Endodermal cell (in vitro differentiated cells): Measurements from ENCODE around the gene ANKRD29. TPM values are rescaled to one million over a fixed set of nuclear protein-coding genes. Genes with fewer than 3 reads are reported as not detected.
"Not testable (repeated sequence)": the region's sequence is repeated elsewhere in the genome, so short reads cannot be mapped to it uniquely, and the experiment has no call there.

Experiments
- DNase-seq: peaks from one replicate; pipeline ENCODE4 v3.0.0-alpha.2; 2017
- H3K27ac ChIP-seq: 2 replicates; pipeline ENCODE4 v1.5.1; 2013; ENCODE audit warnings: mild to moderate bottlenecking, low read depth, low read length, moderate library complexity
- H3K27me3 ChIP-seq: 2 replicates; pipeline ENCODE4 v1.6.1; 2013; ENCODE audit warnings: mild to moderate bottlenecking, low read length, moderate library complexity; ENCODE audit not compliant: insufficient read depth, control insufficient read depth, poor library complexity, severe bottlenecking
- H3K36me3 ChIP-seq: 2 replicates; pipeline ENCODE4 v1.7.0; 2013; ENCODE audit warnings: mild to moderate bottlenecking, low read length, moderate library complexity; ENCODE audit not compliant: control insufficient read depth, insufficient read depth
- H3K4me1 ChIP-seq: one replicate; pipeline ENCODE4 v1.7.0; 2013; ENCODE audit warnings: low read length; ENCODE audit not compliant: control insufficient read depth, insufficient read depth
- H3K4me3 ChIP-seq: 2 replicates; pipeline ENCODE4 v1.5.1; 2013; ENCODE audit warnings: mild to moderate bottlenecking, low read length, moderate library complexity
- H3K9ac ChIP-seq: 2 replicates; pipeline ENCODE4 v1.6.1; 2013; ENCODE audit warnings: mild to moderate bottlenecking, low read length, moderate library complexity; ENCODE audit not compliant: poor library complexity, severe bottlenecking; ENCODE audit errors: extremely low read depth
- H3K9me3 ChIP-seq: 2 replicates; pipeline ENCODE4 v1.6.1; 2013; ENCODE audit warnings: mild to moderate bottlenecking, low read length, moderate library complexity; ENCODE audit not compliant: control insufficient read depth
- H3K27ac Mint-ChIP-seq: 2 replicates; pipeline ENCODE4 v1.8.0; 2020; ENCODE audit warnings: mixed read lengths
- H3K27me3 Mint-ChIP-seq: 2 replicates; pipeline ENCODE4 v1.8.0; 2021; ENCODE audit warnings: mild to moderate bottlenecking, mixed read lengths; ENCODE audit not compliant: insufficient read depth
- H3K36me3 Mint-ChIP-seq: 2 replicates; pipeline ENCODE4 v1.8.0; 2020; ENCODE audit warnings: low read depth, mixed read lengths
- H3K4me1 Mint-ChIP-seq: 2 replicates; pipeline ENCODE4 v1.8.0; 2020; ENCODE audit warnings: mixed read lengths
- H3K4me3 Mint-ChIP-seq: 2 replicates; pipeline ENCODE4 v1.8.0; 2020; ENCODE audit warnings: mild to moderate bottlenecking, moderate library complexity, mixed read lengths
- H3K9me3 Mint-ChIP-seq: 2 replicates; pipeline ENCODE4 v1.8.0; 2020; ENCODE audit warnings: mild to moderate bottlenecking, mixed read lengths
- WGBS, 2 experiments: methylation state at CpG; one replicate each; pipeline versions ENCODE4 v1.1.5 to v1.1.7; 2013; ENCODE audit warnings: missing lambda C conversion rate in 2 of 2, mixed read lengths in 1 of 2; ENCODE audit not compliant: insufficient coverage in 1 of 2, insufficient read length in 1 of 2; 5-methylcytosine and 5-hydroxymethylcytosine counted together
- total RNA-seq, 2 donors: library from RNA; stranded (reverse); fragmentation: NEBNext Ultra II Directional in 1 of 2; extraction: Animal tissue kit (Norgen Biotek cat#: 25700) in 1 of 2; gene quantifications; 2 replicates in 1 of 2; 3 replicates in 1 of 2; pipeline ENCODE4 v1.2.1, GENCODE V29; 2021
- TF ChIP-seq, protein P1 (sequence below): fragments of 200-600 bp; sonication (generic); conservative IDR thresholded peaks from 2 replicates; pipeline ENCODE4 v1.5.0; 2021; ENCODE audit warnings: antibody characterized with exemption, mild to moderate bottlenecking

ANKRD29 gene
- total RNA-seq, 2 donors from 2014 or later, result 0.44 to 0.73 TPM

DNA sequence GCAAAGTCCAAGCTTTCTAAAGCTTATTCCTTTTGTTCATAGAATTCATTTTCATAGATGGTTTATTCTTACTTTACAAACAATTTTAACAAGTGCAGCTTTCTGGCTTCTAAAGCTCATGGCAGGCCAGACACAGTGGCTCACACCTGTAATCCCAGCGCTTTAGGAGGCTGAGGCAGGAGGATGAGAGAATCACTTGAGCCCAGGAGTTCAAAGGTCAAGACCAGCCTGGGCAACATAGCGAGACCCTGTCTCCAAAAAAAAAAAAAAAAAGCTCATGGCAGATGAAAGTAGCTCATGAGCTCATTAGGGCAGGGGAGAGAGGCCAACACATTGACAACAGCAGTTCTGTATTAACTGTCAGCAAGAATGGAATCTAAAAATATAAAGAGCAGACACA is 48.3 kb downstream of the ANKRD29 start:
- TF ChIP-seq, protein P1, sequence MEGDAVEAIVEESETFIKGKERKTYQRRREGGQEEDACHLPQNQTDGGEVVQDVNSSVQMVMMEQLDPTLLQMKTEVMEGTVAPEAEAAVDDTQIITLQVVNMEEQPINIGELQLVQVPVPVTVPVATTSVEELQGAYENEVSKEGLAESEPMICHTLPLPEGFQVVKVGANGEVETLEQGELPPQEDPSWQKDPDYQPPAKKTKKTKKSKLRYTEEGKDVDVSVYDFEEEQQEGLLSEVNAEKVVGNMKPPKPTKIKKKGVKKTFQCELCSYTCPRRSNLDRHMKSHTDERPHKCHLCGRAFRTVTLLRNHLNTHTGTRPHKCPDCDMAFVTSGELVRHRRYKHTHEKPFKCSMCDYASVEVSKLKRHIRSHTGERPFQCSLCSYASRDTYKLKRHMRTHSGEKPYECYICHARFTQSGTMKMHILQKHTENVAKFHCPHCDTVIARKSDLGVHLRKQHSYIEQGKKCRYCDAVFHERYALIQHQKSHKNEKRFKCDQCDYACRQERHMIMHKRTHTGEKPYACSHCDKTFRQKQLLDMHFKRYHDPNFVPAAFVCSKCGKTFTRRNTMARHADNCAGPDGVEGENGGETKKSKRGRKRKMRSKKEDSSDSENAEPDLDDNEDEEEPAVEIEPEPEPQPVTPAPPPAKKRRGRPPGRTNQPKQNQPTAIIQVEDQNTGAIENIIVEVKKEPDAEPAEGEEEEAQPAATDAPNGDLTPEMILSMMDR, result no peak
- Mint-ChIP-seq H3K4me3 (no peak overlapping the region), H3K9me3 (no peaks in the 10 kb centered on the region), H3K36me3 (no peaks in the 10 kb centered on the region), H3K27ac (no peak overlapping the region), H3K4me1 (peaks cover 18% of the 10 kb centered on the region), H3K27me3 (peaks cover 11% of the 10 kb centered on the region)
- H3K36me3 ChIP-seq, result no peaks in the 10 kb centered on the region
- no peak for DNase-seq
- peaks cover 8% of the 10 kb centered on the region for H3K4me1 ChIP-seq
- H3K4me3 ChIP-seq, result no peak overlapping the region
- H3K27ac ChIP-seq, result no peak overlapping the region
- 91 to 94% methylated on average over 2 of the region's 2 CpGs for WGBS, 2 experiments
- no peak overlapping the region for H3K9ac ChIP-seq
- no peaks in the 10 kb centered on the region for H3K9me3 ChIP-seq
- peaks cover 8% of the 10 kb centered on the region for H3K27me3 ChIP-seq

DNA sequence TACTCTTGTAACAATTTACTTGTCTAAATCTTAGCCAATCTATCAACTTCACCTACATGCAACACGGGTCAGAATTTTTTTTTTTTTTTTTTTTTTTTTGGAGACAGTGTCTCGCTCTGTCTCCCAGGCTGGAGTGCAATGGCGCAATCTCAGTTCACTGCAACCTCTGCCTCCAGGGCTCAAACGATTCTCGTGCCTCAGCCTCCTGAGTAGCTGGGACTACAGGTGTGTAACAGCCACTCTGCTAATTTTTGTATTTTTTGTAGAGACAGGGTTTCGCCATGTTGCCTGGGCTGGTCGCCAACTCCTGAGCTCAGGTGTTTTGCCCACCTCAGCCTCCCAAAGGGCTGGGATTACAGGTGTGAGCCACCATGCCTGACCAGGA is 49.6 kb downstream of the ANKRD29 start:
- H3K4me3 ChIP-seq, H3K27ac ChIP-seq, H3K36me3 ChIP-seq, DNase-seq, H3K27ac Mint-ChIP-seq, H3K9me3 Mint-ChIP-seq, H3K9me3 ChIP-seq, H3K4me3 Mint-ChIP-seq, H3K36me3 Mint-ChIP-seq, H3K4me1 ChIP-seq, H3K9ac ChIP-seq, H3K27me3 ChIP-seq, H3K27me3 Mint-ChIP-seq: not testable (repeated sequence)
- 96 to 100% methylated on average over 4 to 7 of the region's 7 CpGs for WGBS, 2 experiments
- H3K4me1 Mint-ChIP-seq, result peaks cover 18% of the 10 kb centered on the region

DNA sequence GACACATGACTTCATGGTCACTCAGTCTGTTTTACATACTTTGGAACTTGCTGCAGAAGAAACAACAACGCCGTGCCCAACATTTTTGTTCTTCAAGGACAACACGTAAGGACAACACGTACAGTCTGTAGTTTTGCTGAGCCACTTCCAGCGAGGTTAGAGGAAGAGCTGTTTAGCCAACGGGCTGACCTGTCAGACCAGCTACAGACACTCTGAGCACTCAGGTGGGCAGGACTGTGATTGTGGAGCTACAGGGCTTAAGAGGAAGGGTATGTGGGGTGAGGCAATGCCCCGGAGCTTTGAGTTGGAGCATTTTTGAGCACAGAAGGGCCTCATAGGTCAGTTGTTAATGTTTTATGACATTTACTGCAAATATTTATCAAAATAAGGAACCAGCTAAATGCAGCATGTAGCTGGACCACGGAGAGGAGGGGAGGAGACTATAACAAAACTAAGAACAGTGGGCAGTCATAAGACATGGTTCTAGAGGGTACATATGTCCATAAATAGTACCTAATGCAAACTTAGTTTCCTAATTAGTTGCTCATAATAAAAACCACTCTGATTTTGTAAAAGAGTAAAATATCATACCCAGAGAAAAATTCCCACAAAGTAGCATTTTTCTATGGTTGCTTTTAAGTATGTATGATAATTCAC is 50.1 kb downstream of the ANKRD29 start:
- Histone ChIP-seq H3K36me3 (no peaks in the 10 kb centered on the region), H3K9ac (no peak overlapping the region), H3K9me3 (no peaks in the 10 kb centered on the region), H3K27ac (no peak overlapping the region), H3K27me3 (no peaks in the 10 kb centered on the region), H3K4me3 (no peak overlapping the region), H3K4me1 (no peaks in the 10 kb centered on the region)
- peaks cover 13% of the 10 kb centered on the region for H3K27me3 Mint-ChIP-seq
- no peak overlapping the region for H3K27ac Mint-ChIP-seq
- H3K36me3 Mint-ChIP-seq, result no peaks in the 10 kb centered on the region
- 93 to 96% methylated on average over 5 to 8 of the region's 8 CpGs for WGBS, 2 experiments
- no peak overlapping the region for H3K4me3 Mint-ChIP-seq
- DNase-seq, result no peak
- TF ChIP-seq, protein P1, result no peak
- peaks cover 13% of the 10 kb centered on the region for H3K4me1 Mint-ChIP-seq
- H3K9me3 Mint-ChIP-seq, result no peaks in the 10 kb centered on the region
